SJSA1 (cell line): Measurements from ENCODE around the gene CCDC88A. TPM values are rescaled to one million over a fixed set of nuclear protein-coding genes. Genes with fewer than 3 reads are reported as not detected.
"Not testable (repeated sequence)": the region's sequence is repeated elsewhere in the genome, so short reads cannot be mapped to it uniquely, and the experiment has no call there.

Source experiments
- DNase-seq, 2 experiments: peaks; one replicate each; pipeline ENCODE4 v3.0.0-alpha.2; 2015 to 2020; ENCODE audit warnings: low spot score in 2 of 2, low read depth in 1 of 2
- H3K27ac ChIP-seq: fragments of 250-450 bp; sonication (Bioruptor Pico); 2 replicates; pipeline ENCODE4 v1.5.1; 2020; ENCODE audit warnings: mild to moderate bottlenecking, moderate library complexity
- H3K27me3 ChIP-seq: fragments of 250-450 bp; sonication (Bioruptor Pico); replicated peaks from 2 replicates; pipeline ENCODE4 v1.5.1; 2020; ENCODE audit warnings: mild to moderate bottlenecking, moderate library complexity
- H3K36me3 ChIP-seq: fragments of 250-450 bp; sonication (Bioruptor Pico); 2 replicates; pipeline ENCODE4 v1.5.1; 2020; ENCODE audit warnings: mild to moderate bottlenecking
- H3K4me1 ChIP-seq: fragments of 250-450 bp; sonication (Bioruptor Pico); replicated peaks from 2 replicates; pipeline ENCODE4 v1.6.1; 2021; ENCODE audit warnings: mild to moderate bottlenecking
- H3K4me3 ChIP-seq: fragments of 250-450 bp; sonication (Bioruptor Pico); 2 replicates; pipeline ENCODE4 v1.5.1; 2020; ENCODE audit warnings: mild to moderate bottlenecking
- H3K9me3 ChIP-seq: fragments of 250-450 bp; sonication (Bioruptor Pico); replicated peaks from 2 replicates; pipeline ENCODE4 v1.5.1; 2020; ENCODE audit warnings: mild to moderate bottlenecking
- total RNA-seq: library from RNA; depleted of rRNA; stranded (reverse); fragments of >200 nt; shearing (Covaris generic); gene quantifications from 2 replicates; pipeline ENCODE4 v1.2.3, GENCODE V29; 2014

The CCDC88A gene
- total RNA-seq, 1 experiment from 2014 or later, result 73.5 TPM

DNA sequence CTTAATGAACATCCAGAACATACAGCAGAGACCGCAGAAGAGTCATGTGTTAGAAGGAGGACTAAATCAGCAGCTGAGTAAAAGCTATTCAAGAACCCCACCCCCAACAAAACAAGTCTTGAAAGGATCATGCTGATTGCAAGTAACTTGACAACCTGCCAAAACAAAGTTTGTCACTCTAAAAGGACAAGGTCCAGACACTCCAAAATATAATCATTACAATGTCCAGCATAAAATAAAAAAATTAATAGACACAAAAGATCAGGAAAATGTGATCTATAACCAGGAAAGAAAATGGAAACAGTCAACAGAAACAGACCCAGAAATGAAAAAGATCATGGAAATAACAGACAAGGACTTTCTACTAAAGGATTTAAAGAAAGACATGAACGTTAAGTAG is 28.5 kb downstream of the CCDC88A start:
- Histone ChIP-seq H3K36me3 (0 out of 2 replicates have a peak, but pooled peaks cover 3% of the 10 kb centered on the region), H3K27me3 (no peaks in the 10 kb centered on the region), H3K4me1 (no peaks in the 10 kb centered on the region), H3K9me3 (no peaks in the 10 kb centered on the region), H3K27ac (no peak overlapping the region), H3K4me3 (no peak overlapping the region)
- DNase-seq, result no peak

DNA sequence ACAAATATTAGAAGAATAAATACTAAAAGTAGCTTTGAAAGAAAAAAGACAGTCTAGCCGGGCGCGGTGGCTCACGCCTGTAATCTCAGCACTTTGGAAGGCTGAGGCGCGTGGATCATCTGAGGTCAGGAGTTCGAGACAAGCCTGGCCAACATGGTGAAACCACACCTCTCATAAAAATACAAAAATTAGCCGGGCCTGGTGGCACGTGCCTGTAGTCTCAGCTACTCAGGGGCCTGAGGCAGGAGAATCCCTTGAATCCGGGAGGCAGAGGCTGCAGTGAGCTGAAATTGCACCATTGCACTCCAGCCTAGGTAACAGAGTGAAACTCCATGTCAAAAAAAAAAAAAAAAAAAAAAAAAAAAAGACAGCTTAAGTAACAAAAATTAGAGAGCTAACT is 34.1 kb downstream of the CCDC88A start:
- H3K9me3 ChIP-seq, H3K36me3 ChIP-seq: not testable (repeated sequence)

DNA sequence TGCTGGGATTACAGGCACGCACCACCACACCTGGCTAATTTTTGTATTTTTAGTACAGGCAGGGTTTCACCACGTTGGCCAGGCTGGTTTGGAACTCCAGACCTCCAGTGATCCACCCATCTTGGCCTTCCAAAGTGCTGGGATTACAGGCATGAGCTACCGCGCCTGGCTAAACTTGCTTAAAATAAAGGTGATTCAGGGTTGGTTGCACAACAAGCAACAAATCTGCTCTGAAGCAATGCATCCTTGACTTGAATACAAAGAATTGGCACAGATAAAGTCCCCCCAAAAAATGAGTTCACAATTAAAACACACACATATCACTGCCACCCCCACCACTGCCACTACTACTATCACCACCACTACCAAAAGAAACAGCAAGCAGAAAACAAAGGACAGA is 34.9 kb downstream of the CCDC88A start:
- Histone ChIP-seq H3K27ac (no peak overlapping the region), H3K4me3 (no peak overlapping the region), H3K9me3 (no peaks in the 10 kb centered on the region), H3K36me3 (no peaks in the 10 kb centered on the region), H3K27me3 (no peaks in the 10 kb centered on the region), H3K4me1 (no peaks in the 10 kb centered on the region)
- DNase-seq, result no peak

More for the DNA sequence above, 34.1 kb downstream of the CCDC88A start:
- DNase-seq, H3K27me3 ChIP-seq, H3K4me1 ChIP-seq, H3K4me3 ChIP-seq, H3K27ac ChIP-seq: not testable (repeated sequence)

- H3K4me3 ChIP-seq, result no peak overlapping the region
- no peak for DNase-seq
These were observed 48.3 kb downstream of the CCDC88A start for GRCh38 chr2:55371376-55371775.

GRCh38 chr2:55370208-55370607 is 49.4 kb downstream of the CCDC88A start:
- no peak for DNase-seq
- Histone ChIP-seq H3K9me3 (no peaks in the 10 kb centered on the region), H3K36me3 (no peaks in the 10 kb centered on the region), H3K4me1 (no peaks in the 10 kb centered on the region), H3K27ac (no peak overlapping the region), H3K4me3 (no peak overlapping the region), H3K27me3 (no peaks in the 10 kb centered on the region)

More at GRCh38 chr2:55371376-55371775, 48.3 kb downstream of the CCDC88A start:
- Histone ChIP-seq H3K9me3 (no peaks in the 10 kb centered on the region), H3K27ac (no peak overlapping the region), H3K4me1 (no peaks in the 10 kb centered on the region), H3K27me3 (no peaks in the 10 kb centered on the region), H3K36me3 (no peaks in the 10 kb centered on the region)

DNA sequence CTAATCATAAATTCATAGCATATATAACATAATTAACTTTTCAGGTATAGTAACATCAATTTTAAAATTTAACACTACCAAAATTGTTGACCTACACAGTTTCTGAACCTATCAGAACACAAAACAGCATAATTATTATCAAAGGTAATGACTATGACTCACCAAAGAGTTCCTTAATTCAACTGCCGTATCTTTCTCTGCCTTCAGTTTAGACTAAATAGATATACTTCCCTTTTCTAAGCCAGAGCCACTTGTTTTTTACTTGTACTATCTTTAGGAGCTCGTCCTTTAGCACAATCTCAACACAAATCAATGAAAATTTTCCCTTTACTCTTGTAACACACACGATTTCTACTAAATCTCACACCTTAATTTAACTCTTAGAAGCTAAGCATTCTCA is 54.4 kb downstream of the CCDC88A start:
- Histone ChIP-seq H3K9me3 (no peaks in the 10 kb centered on the region), H3K27ac (no peak overlapping the region), H3K4me3 (no peak overlapping the region), H3K27me3 (no peaks in the 10 kb centered on the region), H3K4me1 (no peaks in the 10 kb centered on the region), H3K36me3 (no peaks in the 10 kb centered on the region)
- DNase-seq, result no peak

DNA sequence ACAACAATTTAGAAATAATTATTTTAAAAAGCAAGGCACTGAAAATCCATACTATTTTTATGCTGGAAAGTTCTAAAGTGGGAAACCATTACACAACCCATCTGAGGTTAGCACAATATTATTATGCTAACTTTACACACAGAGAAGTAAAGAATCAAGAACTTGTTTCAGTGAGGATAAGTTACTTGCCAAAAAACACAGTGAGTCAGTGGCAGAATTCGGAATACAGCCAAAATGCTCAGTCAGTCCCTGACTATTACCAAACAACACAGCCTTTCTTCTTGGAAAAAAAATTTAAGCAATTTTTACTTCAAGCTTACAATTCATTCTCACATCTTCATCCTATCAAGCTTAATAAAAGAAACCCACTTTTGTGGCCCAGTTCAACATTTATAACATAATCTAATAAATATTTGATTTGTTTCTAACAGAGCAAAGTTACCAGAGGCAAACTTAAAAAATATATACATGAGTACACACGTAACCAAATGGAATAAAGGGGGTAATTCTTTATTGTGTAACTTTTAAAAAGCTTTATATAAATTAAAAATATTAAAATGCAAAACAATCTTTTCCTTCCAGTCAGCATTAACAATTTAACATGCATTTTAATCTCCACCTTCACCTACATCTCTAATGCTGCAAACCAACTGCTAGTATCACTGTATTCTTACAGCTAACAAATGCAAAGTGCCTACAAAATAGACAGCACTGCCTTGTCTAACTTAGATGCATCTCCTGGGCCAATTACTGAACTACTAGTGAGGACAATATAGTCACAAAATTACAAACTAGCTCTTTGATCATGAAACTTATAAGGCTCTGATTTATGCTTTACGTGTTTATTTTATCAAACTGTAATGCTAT is 55.2 kb downstream of the CCDC88A start:
- peak; percentile 46 to 61 for DNase-seq
- no peaks in the 10 kb centered on the region for H3K36me3 ChIP-seq
- H3K9me3 ChIP-seq, result no peaks in the 10 kb centered on the region
- no peaks in the 10 kb centered on the region for H3K4me1 ChIP-seq
- no peaks in the 10 kb centered on the region for H3K27me3 ChIP-seq
- H3K4me3 ChIP-seq, result no peak overlapping the region
- no peak overlapping the region for H3K27ac ChIP-seq

DNA sequence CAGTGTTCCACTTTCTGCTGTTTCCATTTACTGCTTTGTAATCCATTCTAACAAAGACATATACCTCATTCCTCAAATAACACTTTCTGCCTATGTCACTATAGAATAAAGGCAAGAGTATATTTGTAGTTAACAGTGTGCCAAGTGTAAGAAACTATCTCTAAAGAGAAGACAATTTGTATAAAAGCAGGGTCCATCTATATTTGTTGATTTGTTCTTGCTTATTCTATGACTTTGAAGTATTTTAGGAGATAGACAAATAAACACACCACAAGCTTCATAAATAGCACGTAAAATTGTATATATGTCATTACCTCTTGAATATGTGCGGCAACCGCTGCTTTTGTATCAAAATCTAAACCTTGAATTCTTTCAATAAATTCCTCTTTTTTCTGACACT is 56.0 kb downstream of the CCDC88A start:
- no peak for DNase-seq
- Histone ChIP-seq H3K27ac (no peak overlapping the region), H3K27me3 (no peaks in the 10 kb centered on the region), H3K4me1 (no peaks in the 10 kb centered on the region), H3K4me3 (no peak overlapping the region), H3K9me3 (no peaks in the 10 kb centered on the region), H3K36me3 (no peaks in the 10 kb centered on the region; the same call in 1 of the 2 replicates)

GRCh38 chr2:55361465-55362189 is 58.0 kb downstream of the CCDC88A start:
- Histone ChIP-seq H3K27me3 (no peaks in the 10 kb centered on the region), H3K4me1 (no peaks in the 10 kb centered on the region), H3K9me3 (no peaks in the 10 kb centered on the region), H3K36me3 (peaks cover 2% of the 10 kb centered on the region; the same call in 1 of the 2 replicates), H3K27ac (no peak overlapping the region), H3K4me3 (no peak overlapping the region)
- no peak for DNase-seq

DNA sequence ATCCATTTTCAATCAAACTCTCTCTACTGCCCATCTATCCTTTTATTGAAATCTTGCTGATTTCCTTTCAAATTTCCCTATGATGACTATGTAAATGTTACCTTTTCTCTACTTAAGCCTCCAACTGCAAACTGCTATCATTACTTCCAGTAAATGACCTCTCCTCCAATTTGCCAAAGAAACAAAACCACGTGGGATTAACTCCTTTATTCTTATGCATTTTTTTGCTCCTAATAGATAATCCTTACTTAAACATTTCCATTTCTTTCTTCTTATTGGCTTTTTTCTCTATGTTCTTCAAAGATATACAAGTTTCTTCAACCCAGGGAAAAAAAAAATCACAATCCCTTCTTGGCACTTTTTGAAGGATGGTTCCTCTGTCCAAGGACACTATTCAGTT is 61.2 kb downstream of the CCDC88A start:
- H3K4me1 ChIP-seq, result no peaks in the 10 kb centered on the region
- H3K4me3 ChIP-seq, result no peak overlapping the region
- no peak for DNase-seq
- no peaks in the 10 kb centered on the region for H3K27me3 ChIP-seq
- peaks cover 13% of the 10 kb centered on the region for H3K36me3 ChIP-seq
- no peaks in the 10 kb centered on the region for H3K9me3 ChIP-seq
- H3K27ac ChIP-seq, result no peak overlapping the region

GRCh38 chr2:55357927-55358326 is 61.7 kb downstream of the CCDC88A start:
- H3K27ac ChIP-seq, result no peak overlapping the region
- no peak for DNase-seq

GRCh38 chr2:55357164-55357563 is 62.5 kb downstream of the CCDC88A start:
- no peaks in the 10 kb centered on the region for H3K9me3 ChIP-seq

More at GRCh38 chr2:55357927-55358326, 61.7 kb downstream of the CCDC88A start:
- Histone ChIP-seq H3K4me1 (no peaks in the 10 kb centered on the region), H3K4me3 (no peak overlapping the region), H3K27me3 (no peaks in the 10 kb centered on the region), H3K36me3 (peaks cover 13% of the 10 kb centered on the region), H3K9me3 (no peaks in the 10 kb centered on the region)

DNA sequence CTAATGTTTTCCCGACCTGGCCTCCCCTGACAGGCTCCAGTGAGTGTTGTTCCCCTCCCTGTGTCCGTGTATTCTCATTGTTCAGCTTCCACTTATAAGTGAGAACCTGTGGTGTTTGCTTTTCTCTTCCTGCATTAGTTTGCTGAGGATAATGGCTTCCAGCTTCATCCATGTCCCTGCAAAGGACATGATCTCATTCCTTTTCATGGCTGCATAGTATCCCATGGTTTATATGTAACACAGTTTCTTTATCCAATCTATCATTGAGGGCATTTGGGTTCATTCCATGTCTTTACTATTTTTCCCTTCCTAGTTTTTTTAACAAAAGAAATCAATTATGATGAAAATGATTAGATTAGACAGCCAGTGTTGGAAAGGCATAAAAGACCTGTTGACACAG is 63.5 kb downstream of the CCDC88A start:
- not testable (repeated sequence) for H3K27ac ChIP-seq, H3K4me1 ChIP-seq, H3K4me3 ChIP-seq, DNase-seq, H3K9me3 ChIP-seq, H3K27me3 ChIP-seq
- H3K36me3 ChIP-seq, result peaks cover 22% of the 10 kb centered on the region

More at GRCh38 chr2:55357164-55357563, 62.5 kb downstream of the CCDC88A start:
- no peak overlapping the region for H3K27ac ChIP-seq
- no peaks in the 10 kb centered on the region for H3K27me3 ChIP-seq
- no peaks in the 10 kb centered on the region for H3K4me1 ChIP-seq
- no peak for DNase-seq
- H3K4me3 ChIP-seq, result no peak overlapping the region
- H3K36me3 ChIP-seq, result peaks cover 13% of the 10 kb centered on the region

DNA sequence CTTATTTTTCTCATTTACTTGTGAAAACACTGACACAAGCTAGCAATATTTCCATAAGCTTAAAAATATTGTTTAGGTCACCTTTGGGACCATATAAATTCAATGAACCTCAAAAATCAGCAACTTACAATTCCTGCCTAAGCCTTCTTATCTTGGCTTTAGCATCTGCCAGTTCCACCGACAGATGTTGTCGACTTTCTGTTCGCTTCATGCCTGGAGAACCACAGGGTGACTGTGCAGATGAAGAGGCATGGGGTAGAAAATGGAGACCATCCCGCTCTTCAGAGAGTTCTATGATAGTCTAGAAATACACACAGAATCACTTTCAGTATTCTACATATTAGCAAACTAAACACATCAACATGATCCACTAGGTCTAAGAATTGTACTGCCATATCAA is 64.2 kb downstream of the CCDC88A start:
- H3K27me3 ChIP-seq, result no peaks in the 10 kb centered on the region
- no peak overlapping the region for H3K4me3 ChIP-seq
- H3K9me3 ChIP-seq, result no peaks in the 10 kb centered on the region
- H3K4me1 ChIP-seq, result no peaks in the 10 kb centered on the region
- H3K36me3 ChIP-seq, result peaks cover 22% of the 10 kb centered on the region
- DNase-seq, result no peak
- no peak overlapping the region for H3K27ac ChIP-seq
